Measurements from ENCODE around the gene MVD. TPM values are rescaled to one million over a fixed set of nuclear protein-coding genes. Genes with fewer than 3 reads are reported as not detected.

MVD gene
- total RNA-seq, 1 experiment from 2014 or later: 141 TPM

DNA sequence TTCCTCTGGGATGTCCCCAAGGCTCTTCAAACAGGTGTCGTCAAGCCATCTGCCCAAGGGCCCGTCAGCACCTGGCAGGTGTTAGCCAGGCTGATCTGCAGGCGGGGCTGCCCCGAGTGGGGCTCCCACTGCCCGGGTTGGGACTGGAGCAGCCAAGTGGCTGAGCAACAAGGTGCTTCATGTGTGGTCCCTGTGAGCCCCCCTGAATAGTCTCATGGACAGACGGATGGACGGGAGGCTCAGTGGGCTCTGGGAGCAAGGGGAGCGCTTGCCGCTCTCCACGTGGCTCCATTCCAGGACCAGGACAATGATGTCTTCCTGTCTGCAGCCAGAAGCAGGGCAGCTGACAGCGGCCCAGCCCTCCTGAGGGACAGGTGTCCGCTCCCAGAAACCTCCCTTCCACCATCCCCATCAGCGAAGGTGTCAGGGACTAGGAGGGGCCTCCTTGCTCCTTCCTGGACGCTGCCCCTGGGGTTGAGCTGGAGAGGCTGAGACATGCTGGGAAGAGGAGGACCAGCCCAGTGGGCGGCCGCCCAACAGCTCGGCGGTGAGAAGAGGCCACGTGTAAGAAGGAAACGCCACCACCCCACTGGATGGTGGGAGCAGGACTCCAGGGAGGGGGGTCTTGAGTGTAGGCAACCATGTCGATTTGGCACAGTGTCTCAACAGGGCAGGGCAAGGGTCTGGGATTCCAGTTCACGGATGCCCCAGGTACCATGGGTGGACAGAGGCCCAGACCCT lies 13.8 kb upstream of the MVD start:
- POLR2A ChIA-PET: no interaction called here
- intact Hi-C loops (cut with micrococcal nuclease; ENCODE audit: unreplicated experiment): no loop called here
- H3K27me3 Mint-ChIP-seq (ENCODE audit: insufficient read depth, unreplicated experiment): no peaks in the 10 kb centered on the region
- H3K4me3 ChIP-seq (ENCODE audit: low read depth, low read length): no peak overlapping the region
- no peak overlapping the region for H3K4me3 Mint-ChIP-seq (ENCODE audit: unreplicated experiment)
- no TSS peak for BruUV-seq (replicated peaks)
- no peaks in the 10 kb centered on the region for H3K36me3 ChIP-seq (ENCODE audit: control insufficient read depth, insufficient read depth, low read length)
- CTCF ChIA-PET: no interaction called here
- TF ChIP-seq, protein P1, sequence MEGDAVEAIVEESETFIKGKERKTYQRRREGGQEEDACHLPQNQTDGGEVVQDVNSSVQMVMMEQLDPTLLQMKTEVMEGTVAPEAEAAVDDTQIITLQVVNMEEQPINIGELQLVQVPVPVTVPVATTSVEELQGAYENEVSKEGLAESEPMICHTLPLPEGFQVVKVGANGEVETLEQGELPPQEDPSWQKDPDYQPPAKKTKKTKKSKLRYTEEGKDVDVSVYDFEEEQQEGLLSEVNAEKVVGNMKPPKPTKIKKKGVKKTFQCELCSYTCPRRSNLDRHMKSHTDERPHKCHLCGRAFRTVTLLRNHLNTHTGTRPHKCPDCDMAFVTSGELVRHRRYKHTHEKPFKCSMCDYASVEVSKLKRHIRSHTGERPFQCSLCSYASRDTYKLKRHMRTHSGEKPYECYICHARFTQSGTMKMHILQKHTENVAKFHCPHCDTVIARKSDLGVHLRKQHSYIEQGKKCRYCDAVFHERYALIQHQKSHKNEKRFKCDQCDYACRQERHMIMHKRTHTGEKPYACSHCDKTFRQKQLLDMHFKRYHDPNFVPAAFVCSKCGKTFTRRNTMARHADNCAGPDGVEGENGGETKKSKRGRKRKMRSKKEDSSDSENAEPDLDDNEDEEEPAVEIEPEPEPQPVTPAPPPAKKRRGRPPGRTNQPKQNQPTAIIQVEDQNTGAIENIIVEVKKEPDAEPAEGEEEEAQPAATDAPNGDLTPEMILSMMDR (IDR thresholded peaks at IDR 0.05; ENCODE audit: insufficient read depth in 1 of 2, low read depth in 1 of 2, low read length in 1 of 2, severe bottlenecking in 1 of 2, unreplicated experiment in 1 of 2): no peak
- H3K4me1 Mint-ChIP-seq (ENCODE audit: low read depth, unreplicated experiment): no peaks in the 10 kb centered on the region
- no peaks in the 10 kb centered on the region for H3K27me3 ChIP-seq (replicated peaks; ENCODE audit: control insufficient read depth, insufficient read depth, low read length)
- no peaks in the 10 kb centered on the region for H3K9me3 Mint-ChIP-seq (ENCODE audit: unreplicated experiment)
- no peak for DNase-seq
- H3K36me3 Mint-ChIP-seq (ENCODE audit: insufficient read depth, unreplicated experiment): peaks cover 8% of the 10 kb centered on the region
- H3K9me3 ChIP-seq: no peaks in the 10 kb centered on the region
- H3K27ac Mint-ChIP-seq (ENCODE audit: unreplicated experiment): no peak overlapping the region
- no peaks in the 10 kb centered on the region for H3K4me1 ChIP-seq

DNA sequence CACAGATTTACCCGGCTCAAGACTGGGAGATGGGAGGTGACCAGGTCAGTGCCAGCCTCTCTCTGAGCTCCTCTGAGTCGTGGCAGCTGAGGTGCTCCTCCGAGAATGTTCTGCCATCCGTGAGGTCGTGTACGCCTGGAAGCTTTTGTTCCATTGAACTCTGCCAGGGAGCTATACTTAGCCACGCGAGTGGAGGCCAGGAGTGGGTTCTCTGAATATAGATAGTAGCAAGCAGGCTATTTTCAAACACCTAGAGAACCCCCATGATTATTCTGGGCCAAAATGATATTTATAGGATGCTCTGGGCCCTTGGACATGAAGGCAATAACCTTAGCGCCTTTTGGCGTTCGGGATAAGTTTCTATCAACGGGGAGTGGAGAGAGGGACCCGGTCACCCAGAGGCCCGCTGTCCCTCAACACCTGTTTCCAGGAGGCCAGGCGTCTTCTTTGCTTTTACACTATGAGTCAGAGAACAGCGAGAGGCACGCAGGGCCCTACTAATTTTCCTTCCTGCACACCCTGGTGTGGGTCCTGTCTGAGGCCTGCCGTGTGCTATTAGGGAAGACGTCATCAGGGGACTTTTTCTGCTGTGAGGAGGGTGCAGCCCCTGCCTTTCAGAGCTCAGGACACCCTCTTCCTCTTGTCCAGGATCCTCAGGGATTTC lies 11.0 kb upstream of the MVD start:
- peaks cover 3% of the 10 kb centered on the region for H3K36me3 Mint-ChIP-seq (ENCODE audit: insufficient read depth, unreplicated experiment)
- H3K4me3 Mint-ChIP-seq (ENCODE audit: unreplicated experiment): no peak overlapping the region
- H3K36me3 ChIP-seq (ENCODE audit: control insufficient read depth, insufficient read depth, low read length): no peaks in the 10 kb centered on the region
- no peaks in the 10 kb centered on the region for H3K27me3 ChIP-seq (replicated peaks; ENCODE audit: control insufficient read depth, insufficient read depth, low read length)
- ChIA-PET POLR2A (no interaction called here), CTCF (no interaction called here)
- no peaks in the 10 kb centered on the region for H3K9me3 ChIP-seq
- intact Hi-C loops (cut with micrococcal nuclease; ENCODE audit: unreplicated experiment): no loop called here
- H3K4me1 Mint-ChIP-seq (ENCODE audit: low read depth, unreplicated experiment): no peaks in the 10 kb centered on the region
- no peaks in the 10 kb centered on the region for H3K4me1 ChIP-seq
- TF ChIP-seq, protein P1 (IDR thresholded peaks at IDR 0.05; ENCODE audit: insufficient read depth in 1 of 2, low read depth in 1 of 2, low read length in 1 of 2, severe bottlenecking in 1 of 2, unreplicated experiment in 1 of 2): no peak
- BruUV-seq (replicated peaks): no TSS peak
- H3K9me3 Mint-ChIP-seq (ENCODE audit: unreplicated experiment): no peaks in the 10 kb centered on the region
- H3K27ac Mint-ChIP-seq (ENCODE audit: unreplicated experiment): no peak overlapping the region
- H3K27me3 Mint-ChIP-seq (ENCODE audit: insufficient read depth, unreplicated experiment): no peaks in the 10 kb centered on the region
- no peak for DNase-seq
- no peak overlapping the region for H3K4me3 ChIP-seq (ENCODE audit: low read depth, low read length)

DNA sequence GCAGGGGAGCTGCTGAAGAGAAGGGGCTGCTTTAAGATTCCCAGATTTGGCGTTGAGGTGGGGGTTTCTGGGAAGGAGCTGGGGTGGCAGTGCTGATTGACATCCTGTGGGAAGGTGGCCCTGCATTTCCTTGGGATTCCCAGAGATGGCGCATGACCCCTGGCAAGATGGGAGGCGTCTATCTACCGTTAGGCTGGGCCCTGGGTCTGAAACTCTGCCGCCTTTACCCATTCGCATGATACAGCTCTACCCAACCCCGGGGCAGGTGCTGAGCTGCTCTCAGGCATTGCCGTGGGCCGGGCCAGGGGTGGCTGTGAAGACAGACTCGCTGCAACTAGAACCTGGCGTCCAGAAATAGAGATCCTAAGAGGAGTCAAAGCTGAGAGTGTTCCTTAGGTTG lies 9.9 kb upstream of the MVD start:
- BruUV-seq (replicated peaks): no TSS peak
- Mint-ChIP-seq H3K27ac (ENCODE audit: unreplicated experiment) (no peak overlapping the region), H3K4me1 (ENCODE audit: low read depth, unreplicated experiment) (no peaks in the 10 kb centered on the region), H3K36me3 (ENCODE audit: insufficient read depth, unreplicated experiment) (peaks cover 13% of the 10 kb centered on the region), H3K27me3 (ENCODE audit: insufficient read depth, unreplicated experiment) (no peaks in the 10 kb centered on the region), H3K4me3 (ENCODE audit: unreplicated experiment) (no peak overlapping the region), H3K9me3 (ENCODE audit: unreplicated experiment) (no peaks in the 10 kb centered on the region)
- Histone ChIP-seq H3K4me3 (ENCODE audit: low read depth, low read length) (no peak overlapping the region), H3K27me3 (replicated peaks; ENCODE audit: control insufficient read depth, insufficient read depth, low read length) (no peaks in the 10 kb centered on the region), H3K4me1 (no peaks in the 10 kb centered on the region), H3K9me3 (no peaks in the 10 kb centered on the region), H3K36me3 (ENCODE audit: control insufficient read depth, insufficient read depth, low read length) (no peaks in the 10 kb centered on the region)
- peak in 1 of 2 experiments; percentile 51 for DNase-seq
- ChIA-PET POLR2A (no interaction called here), CTCF (interaction anchor here (0.6 to 1.3 kb wide), 5 partner anchors 12 to 65 kb away, joined by 3 to 10 read pairs (median 4); no protein-coding TSS in a partner anchor)
- TF ChIP-seq, protein P1 (IDR thresholded peaks at IDR 0.05; ENCODE audit: insufficient read depth in 1 of 2, low read depth in 1 of 2, low read length in 1 of 2, severe bottlenecking in 1 of 2, unreplicated experiment in 1 of 2): peak; percentile 15 to 44
- intact Hi-C loops (cut with micrococcal nuclease; ENCODE audit: unreplicated experiment): no loop called here

All from Caco-2 (cell line).